Fibroblast of skin of right biceps (primary cell): ENCODE results near the gene ATG2A.

Experiments
- DNase-seq: peaks from one replicate; pipeline ENCODE4 v3.0.0-alpha.2; 2013

The ATG2A gene

DNA sequence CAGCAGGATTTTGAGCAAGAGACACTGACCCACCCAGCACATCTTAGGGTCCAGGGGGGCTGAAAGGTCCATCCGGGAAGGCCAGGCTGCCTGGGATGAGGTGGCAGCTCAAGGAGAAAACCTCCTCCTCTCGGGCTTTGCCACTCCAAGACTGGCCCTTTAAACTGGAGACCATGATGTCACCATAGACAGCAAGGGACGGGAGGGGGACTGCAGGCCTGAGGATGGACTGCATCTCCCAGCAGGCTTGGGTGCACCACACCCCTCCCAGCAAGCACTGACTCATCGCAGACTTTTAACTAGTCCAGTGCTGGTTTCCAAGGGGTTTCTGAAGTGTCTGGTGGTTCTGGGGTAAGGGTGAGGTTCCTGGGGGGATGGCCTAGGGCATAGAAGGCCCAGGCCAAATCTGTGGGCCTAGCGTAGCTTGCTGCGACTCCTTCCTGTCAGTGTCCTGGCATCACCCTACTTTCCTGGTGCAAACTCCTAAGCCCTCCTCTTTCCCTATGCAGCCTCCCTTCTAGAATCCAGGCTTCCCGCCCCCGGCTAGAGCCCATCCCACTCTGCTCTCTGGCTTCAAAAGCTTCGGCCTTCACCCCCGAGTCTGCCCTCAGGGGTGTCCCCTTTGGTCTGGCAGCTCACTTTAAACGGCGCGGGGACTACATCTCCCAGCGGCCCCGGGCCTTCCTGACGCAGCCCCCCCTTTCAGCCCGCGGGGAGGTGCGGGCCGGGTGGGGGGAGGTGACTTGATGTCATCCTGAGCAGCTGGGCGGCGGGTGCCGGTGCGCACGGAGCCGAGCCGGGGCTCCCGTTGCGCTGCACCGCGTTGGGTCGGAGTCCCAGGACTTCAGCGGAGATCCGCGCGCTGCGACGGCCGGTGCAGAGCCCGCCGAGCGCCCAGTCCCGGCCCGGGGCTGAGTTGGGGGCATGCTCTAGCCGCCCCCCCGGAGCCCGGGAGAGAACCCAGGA lies 7.2 kb upstream of the ATG2A start, which contains the start of gene PPP2R5B:
Gene PPP2R5B, plus strand, starts transcription at position 746 of the 966 bp plus-strand sequence. CDS start 1,046 bp downstream, outside the sequence.
- peak; percentile 95 for DNase-seq

DNA sequence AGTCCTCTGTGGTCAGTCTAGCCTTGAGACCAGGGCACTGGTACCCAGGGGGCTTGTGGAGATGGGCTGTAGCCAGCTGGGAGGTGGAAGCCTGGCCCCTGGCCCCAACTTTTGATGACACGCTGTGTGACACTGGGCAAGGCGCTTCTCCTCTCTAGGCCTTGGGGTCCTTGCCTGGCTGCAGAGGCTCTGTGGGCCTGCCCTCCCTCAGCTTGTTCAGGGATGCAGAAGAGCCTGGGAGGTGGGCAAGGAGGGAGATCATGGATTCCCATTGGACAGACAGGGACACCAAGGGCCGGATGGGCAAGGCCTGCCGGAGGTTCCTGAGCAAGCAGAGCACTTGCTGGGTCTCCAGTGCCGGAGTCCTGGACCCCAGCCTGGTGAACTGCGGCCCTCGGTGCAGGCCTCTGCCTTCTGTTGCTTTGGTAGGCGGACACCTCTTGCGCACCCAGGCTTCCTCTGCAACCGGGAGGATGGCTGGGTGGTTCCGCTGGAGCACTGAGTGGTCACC lies 6.2 kb upstream of the ATG2A start:
- no peak for DNase-seq

DNA sequence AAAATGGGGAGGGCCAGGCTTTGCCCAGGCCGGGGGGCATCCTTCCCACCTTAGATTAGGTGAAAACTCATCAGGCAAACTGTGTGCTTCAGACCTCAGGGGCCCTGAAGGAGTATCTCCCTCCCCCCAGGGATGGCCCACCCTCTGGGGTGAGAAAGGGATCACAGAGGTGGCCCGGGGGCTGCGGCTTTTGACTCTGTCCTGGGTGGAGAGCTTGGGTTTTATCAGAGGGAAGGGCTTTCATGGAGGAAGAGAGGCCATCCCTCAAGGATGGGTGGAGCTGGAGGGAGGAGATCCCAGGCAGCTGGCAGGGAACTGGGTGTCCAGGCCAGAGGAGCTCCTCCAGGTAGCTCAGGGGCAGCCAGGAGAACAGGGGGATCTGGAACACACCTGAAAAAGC lies 4.4 kb upstream of the ATG2A start:
- no peak for DNase-seq

DNA sequence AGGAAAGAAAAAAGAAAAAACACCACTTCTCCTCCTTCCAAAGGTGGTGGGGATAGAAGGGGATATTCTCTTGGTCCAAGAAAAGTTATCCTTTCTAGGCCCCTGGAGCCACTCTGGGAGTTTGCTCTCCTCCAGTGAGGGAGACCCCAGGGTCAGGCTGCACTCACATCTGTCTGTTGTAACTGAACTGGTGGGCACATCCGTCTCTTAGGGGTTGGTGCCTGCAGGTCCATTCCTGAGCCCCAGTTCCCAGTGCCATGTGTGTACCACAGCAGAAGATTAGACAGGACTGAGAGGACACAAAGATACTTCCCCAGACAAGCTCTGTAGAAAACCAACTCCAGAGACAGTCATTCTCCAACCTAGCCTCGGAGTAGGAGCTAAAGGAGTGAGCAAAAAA lies 3.1 kb upstream of the ATG2A start:
- DNase-seq: no peak

DNA sequence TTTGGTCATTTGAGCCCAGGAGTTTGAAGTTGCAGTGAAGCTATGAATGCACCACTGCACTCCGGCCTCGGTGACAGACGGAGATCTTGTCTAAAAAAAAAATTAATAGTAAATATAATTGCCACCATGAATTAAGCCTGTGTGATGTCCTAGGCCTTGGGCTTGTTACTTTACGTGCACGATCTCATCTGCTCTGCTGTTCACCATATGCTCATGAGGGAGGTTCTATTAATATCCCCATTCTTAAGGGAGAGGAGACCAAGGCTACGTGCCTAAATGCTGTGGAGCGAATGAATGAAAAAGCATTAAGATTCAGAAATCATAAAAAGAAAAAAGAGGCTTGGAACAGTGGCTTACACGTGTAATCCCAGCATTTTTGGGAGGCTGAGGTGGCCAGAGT lies 2.6 kb upstream of the ATG2A start:
- no peak for DNase-seq

DNA sequence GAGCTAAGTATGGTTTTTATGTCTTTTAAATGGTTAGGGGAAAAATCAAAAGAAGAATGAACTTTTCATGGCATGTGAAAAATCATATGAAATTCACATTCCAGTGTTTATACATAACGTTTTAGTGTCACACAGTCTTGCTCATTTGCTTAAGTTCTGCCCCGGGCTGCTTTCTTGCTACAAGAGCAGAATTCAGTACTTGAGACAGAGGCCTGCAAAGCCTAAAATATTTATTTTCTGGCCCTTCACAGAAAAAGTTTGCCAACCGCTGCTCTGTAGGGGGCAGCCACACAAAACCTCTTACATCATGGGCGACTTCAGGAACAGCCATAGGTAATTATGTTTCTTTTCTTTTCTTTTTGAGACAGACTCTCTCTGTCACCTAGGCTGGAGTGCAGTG lies 1.0 kb upstream of the ATG2A start:
- peak; percentile 59 for DNase-seq

DNA sequence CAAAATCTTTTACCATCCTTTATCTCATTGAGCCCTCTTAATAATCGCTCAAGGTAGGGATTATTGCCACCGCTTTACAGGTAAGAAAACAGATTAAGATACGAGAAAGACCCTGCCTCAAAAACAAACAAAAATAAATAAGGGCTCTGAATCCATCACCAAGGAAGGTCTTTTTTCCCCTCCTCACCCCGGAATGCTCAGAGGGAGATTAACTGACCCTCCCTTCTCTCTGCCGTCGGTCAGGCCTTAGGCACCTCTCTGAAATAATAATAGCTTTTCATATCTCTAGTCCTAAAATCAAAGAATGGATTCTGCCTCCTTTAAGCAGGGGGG lies 620 bp upstream of the ATG2A start:
- DNase-seq: no peak

DNA sequence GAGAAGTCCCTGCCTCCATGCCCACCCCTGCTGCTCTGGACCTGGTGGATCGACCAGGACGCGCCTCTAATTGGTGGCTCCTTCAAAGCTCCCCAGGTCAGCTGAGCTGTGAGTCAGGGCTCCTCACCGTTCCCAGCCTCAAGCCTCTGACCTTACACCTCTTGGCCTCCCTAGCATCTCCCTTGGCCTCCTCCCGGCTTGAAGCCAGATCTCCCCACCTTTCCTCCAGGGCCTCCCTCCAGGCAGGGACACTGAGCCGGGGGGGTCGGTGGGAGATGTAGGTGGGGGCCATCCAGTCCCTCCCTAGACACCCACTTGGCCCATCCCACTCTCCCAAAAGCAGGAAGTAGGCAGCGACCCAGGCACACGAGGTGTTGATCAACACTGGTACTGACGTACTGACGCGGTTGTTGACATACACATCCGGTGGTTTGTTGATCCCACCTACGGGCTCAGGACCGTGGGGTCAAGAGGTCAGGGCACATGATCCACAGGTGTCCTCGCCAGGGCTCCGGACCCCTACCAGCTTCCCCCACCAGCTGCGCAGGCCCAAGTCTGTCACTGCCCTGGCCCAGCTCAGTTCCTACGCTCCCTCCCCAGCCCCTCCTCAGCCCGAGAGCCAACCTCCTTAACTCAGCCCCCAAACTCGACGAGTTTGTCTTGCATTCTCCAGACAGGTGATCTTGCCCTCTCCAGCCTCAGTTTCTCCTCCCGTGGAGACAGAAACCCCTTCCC lies 802 bp downstream of the ATG2A start:
- peak; percentile 18 for DNase-seq

DNA sequence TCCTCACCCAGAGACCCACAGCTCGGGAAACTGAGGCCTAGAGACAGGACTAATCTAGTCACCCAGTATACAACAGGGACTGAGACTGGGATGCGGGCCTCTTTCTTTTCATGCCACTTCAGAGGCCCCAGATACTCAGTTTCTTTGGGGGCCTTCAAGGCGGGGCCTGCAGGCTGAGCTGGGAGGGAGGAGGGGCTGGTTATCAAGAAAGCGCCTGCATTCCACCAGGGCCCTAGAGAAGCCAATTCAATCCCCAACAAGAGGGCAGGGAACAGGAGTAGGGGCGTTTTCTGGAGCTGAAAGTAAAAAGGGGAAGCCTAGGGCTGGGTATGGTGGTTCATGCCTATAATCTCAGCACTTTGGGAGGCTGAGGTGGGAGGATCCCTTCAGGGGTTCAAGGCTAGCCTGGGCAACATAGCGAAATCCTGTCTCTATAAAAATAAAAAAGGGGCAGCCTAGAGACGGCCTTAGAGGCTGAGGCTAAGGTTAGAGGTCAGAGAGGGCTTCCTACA lies 1.6 kb downstream of the ATG2A start:
- no peak for DNase-seq

DNA sequence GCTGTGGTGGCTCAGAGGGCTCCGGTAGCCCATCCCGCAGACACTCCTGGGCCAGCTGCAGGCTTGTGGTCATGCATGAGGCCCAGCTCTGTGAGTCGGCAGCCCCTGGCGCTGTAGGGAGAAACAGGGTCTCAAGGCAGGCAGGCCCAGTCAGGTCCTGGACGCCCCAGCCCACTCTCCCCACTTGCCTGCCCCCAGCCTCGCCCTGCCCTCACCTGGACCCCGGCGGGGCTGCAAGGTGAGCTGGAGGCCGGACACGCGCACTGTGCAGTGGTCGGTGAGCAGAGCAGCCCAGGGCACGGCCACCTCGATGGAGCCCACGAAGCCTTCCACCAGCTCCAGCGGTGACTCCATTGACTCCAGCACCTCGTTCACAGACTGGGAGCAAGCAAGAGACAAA lies 2.9 kb downstream of the ATG2A start:
- no peak for DNase-seq

DNA sequence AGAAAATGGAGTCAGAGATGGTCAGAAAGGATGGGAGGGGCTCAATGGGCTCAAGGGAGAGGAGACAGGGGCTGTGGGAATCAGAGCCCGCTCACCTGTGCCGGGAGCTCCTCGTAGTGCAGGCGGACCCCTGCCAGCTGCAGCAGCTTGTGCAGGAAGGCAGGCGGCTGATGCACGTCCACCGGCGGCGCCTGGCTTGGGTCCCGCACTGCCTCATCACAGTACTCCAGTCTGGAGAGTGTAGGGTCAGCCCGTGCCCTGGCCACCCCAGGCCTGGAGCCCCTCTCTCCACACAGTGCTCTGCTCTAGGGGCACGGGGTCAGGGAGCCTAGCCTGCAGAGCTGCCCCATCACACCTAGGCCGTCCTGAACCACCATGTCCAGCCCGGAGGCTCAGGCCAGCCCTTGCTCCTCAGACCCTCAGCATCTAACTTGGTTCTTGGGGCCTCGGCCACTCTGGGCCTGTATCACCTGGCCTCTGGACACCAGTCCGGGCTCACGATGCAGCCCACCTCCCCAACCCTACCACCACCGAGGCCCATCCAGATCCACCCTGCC lies 3.8 kb downstream of the ATG2A start:
- no peak for DNase-seq

DNA sequence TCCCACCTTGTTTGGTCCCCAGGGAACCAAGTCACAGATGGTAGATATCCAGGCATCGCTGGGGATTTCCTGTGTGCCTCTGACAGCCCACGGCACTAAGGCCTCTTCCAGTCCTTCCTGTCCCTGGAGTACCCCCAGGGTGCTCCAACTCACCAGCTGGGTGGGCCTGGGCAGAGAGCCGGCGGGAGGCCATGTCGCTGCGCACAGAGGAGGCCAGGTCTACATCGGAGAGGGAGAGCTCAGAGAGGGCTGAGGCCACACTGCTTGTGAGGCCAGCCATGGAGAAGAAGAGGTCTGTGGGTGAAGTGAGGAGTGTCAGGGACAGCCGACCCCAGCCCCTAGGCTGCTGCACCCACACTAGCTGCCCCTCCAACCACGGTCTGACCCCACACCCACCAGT lies 5.3 kb downstream of the ATG2A start:
- DNase-seq: no peak

DNA sequence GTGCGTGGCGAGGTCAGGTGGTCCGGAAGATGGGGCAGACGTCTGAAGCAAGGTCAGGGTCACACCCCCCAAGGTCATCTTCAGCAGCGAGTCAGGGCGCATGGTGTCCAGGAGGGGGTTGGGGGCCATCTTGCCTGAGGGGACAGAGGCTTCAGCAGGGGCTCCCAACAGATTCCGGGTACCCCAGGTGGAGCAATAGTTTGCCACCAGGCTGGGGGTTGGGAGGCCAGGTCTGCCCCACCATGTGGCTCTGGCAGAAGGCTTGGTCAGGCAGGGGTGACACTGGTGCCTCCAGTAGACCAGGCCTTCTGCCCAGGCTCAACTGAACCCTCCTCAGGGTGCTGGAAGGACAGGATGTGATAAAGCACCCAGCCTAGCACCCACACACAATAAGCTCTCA lies 5.9 kb downstream of the ATG2A start:
- no peak for DNase-seq

DNA sequence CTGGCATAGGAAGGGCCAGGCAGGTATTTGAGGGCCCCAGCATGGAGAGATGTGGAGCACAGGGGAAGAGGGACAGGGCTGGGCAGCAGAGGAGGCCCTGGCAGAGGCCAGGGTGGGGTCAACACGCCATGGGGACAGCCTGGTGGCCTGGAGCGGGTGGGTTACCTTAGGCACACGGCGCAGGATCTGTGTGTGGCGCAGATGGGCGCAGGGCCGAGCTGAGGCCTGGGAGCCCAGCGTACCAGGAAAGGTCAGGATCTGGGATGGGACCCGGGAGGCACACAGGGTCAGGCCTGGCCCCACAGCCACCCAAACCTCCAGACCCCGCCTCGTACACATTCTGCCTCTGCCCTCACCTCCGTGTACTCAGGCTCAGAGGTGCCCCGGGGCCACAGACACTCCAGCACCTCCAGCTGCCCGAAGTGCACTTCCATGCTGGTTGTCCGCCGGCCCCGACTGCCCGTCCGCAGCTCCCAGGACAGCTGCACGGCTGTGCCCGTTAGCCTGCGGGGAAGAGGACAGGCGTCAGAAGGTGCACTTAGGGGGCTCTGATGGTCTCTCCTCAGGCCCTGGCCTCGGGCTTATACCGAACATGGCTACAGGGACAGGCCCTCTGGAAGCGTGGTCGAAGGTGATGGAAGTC lies 6.4 kb downstream of the ATG2A start:
- DNase-seq: no peak

DNA sequence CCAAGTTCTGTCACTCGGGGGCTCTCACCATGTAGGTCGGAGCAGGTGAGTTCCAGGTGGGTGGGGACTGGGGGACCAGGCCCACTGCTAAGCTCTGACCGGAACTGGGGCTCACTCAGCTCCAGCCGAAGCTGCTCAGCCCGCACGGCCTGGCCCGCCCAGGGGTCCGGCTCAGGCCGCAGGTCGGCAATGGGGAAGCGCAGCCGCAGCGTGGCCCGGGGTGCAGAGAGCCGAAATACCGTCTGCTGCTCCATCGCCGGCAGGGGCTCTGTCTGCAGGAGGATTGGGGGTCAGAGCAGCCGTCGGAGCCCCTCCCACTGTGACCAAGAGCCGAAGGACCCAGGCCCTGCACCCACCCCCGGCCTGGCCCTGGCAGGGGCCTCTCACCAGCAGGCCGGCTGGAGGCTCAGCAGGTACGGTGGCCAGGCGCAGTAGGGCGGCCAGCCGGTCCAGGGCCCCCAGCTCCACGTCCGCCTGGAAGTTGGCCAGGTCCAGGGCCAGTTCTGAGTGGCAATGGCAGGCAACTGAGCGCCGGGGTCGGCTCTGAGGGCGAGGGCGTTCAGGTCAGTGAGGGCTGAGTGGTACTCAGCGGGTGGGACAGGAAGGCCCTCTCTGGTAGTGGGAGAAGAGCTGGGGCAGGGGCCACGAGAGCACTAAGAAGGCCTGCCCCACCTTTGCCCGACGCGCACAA lies 7.2 kb downstream of the ATG2A start:
- no peak for DNase-seq

DNA sequence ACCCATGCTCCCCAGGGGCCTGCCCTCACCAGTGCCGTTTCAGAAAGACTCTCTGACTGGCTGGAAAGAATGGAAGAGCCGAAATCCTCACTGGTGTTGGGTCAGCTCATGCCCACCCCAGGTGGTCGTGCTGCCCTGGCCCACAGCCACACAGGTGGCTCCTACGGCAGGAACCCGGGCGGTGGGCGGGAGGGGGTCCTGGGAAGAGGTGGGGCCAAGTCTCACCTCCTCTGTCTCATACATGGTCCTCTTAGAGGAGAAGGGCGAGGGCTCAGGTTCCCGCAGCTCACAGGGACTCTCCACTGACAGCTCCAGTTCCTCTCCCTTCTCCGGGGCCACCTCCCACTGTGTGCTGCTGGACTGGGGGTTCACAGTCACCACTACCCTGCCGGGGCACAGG lies 8.2 kb downstream of the ATG2A start:
- no peak for DNase-seq

DNA sequence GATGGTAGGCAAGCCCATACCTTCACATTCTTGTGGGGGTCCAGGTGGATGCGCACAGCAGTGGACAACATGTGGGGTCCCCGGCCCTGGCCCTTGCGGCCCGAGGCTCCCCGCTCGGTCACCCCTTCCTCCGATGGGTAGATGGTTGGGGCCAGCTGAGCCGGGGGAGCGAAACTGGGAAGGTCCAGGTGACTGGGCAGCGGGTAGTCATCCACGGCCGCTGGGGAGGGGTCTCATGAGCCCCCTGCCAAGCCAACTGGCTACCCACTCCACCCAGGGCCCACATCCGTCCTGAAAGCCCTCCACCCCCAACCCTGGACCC lies 10.7 kb downstream of the ATG2A start:
- no peak for DNase-seq

DNA sequence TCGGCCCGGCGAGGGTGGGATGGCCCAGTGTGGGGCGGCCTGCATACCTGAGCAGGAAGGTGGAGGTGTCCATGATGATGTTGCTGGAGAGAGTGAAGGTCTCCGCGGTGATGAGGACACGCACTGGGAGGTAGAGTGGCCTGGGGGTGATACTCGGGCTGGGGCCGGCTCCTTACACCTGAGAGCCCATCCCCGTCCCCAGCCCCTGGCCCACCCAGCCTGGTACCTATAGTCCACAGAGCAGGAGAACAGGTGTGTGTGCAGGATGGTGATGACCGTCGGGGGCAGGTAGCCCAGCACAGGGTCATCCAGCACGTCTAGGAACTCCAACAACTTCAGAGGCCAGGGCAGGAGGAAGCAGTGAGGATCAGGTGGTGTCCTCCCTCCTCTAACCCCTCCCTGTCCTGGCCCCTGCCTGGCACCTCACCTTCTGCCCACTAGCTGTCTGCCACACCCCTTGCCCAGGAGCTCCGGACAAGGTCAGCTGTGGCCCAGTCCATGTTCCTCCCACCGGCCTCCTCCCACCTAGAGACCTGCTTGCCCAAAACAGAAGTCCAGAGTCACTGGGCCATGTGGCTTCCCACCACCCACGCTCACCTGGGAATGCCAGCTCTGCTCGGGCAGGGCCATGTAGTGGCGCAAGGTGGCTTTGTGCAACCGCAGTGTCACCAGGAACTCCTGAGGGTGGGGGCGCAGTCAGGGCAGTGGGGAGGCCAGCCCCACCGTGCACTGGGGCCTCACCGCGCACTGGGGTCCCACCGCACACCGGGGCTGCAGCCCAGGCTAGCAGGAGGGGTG lies 11.3 kb downstream of the ATG2A start:
- DNase-seq: no peak

DNA sequence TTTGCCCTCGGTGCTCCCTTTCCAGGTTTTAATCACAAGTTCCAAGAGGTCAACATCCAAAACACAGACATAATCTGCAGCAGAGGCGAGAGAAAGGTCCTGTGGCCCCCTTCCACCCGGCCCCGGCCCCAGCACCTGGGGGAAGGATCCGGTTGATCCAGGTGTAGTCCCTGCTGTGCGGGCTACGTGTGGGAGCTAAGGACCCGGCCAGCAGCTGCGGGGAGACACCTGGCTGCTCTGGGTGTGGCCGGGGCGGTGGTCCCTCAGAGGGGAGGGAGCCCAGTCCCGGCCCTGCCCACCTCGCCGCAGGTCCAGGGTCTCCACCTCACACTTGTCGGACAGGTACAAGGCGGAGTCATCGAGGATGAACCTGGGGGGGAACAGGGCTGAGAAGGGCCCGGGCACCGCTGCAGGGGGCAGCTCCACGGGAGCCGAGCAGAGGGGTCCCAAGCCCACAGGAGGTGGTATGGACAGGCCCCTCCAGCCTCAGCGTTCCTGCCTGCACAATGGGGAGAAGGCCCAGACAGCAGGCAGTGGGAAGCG lies 13.6 kb downstream of the ATG2A start:
- DNase-seq: no peak

DNA sequence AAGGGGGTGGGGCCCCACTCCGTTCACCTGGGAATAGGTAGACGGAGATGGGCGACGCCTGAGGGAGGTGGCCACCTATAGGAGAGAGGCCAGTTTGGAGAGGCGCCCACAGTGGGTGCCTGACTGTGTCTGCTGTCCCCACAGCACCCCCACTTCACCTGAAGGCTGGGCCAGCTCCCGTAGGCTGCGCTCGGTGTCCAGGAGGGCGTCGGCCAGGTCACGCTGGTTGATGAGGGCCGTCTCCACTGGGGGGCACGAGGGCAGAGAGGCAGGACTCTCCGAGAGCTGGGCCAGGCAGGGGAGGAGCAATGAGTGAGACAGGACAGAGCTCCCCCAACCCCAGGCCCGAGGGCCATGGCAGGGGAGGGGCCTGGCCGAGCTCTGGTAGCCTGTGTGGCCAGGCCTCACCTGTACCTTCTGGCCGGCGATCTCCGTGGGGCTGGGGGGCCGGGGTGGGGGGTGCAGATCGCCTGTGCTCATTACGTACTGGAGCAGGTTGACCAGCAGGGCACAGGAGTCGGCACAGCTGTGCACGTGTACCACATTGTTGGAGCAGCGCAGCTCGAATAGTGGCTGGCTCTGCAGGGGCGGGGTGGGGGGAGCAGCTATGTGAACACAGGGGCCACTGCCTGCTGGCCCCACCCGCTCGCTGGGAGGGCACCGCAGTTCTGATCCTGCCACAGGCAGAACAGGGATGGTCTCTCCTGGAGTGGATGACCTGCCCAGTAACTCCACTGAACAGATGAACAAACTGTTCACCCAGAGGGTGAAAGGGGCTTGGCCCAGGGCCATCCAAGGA lies 14.7 kb downstream of the ATG2A start:
- DNase-seq: no peak
